HL-60 (cell line): ENCODE measurements around the gene GDAP1L1.
"Not testable (repeated sequence)": the region's sequence is repeated elsewhere in the genome, so short reads cannot be mapped to it uniquely, and the experiment has no call there.

Experiments
- DNase-seq, 2 experiments: peaks; one replicate each; pipeline ENCODE4 v3.0.0-alpha.2; 2010 to 2020; ENCODE audit warnings: low read depth in 1 of 2, low spot score in 1 of 2
- H3K27ac ChIP-seq: fragments of 250-450 bp; sonication (Bioruptor Pico); replicated peaks from 2 replicates; pipeline ENCODE4 v1.5.1; 2020; ENCODE audit warnings: mild to moderate bottlenecking, moderate library complexity
- H3K27me3 ChIP-seq: fragments of 250-450 bp; sonication (Bioruptor Pico); 2 replicates; pipeline ENCODE4 v1.5.1; 2021; ENCODE audit warnings: mild to moderate bottlenecking, moderate library complexity; ENCODE audit not compliant: insufficient read depth, poor library complexity, severe bottlenecking
- H3K4me3 ChIP-seq: replicated peaks from 2 replicates; pipeline ENCODE4 v1.5.1; 2011; ENCODE audit warnings: mild to moderate bottlenecking, control low read depth, low read length; ENCODE audit not compliant: insufficient read depth
- CTCF ChIP-seq: IDR thresholded peaks from one replicate; pipeline ENCODE4 v1.5.1; 2011; ENCODE audit warnings: low read length, control low read depth, inconsistent platforms; ENCODE audit not compliant: insufficient read depth
- GABPA ChIP-seq: IDR thresholded peaks from 2 replicates; pipeline ENCODE4 v1.6.1; 2012; ENCODE audit warnings: low read depth
- POLR2AphosphoS5 ChIP-seq: IDR thresholded peaks from 2 replicates; pipeline ENCODE4 v1.6.1; 2012; ENCODE audit warnings: low read depth
- REST ChIP-seq: IDR thresholded peaks from 2 replicates; pipeline ENCODE4 v1.6.1; 2012; ENCODE audit warnings: low read depth; ENCODE audit not compliant: insufficient replicate concordance
- SPI1 ChIP-seq: IDR thresholded peaks from 2 replicates; pipeline ENCODE4 v1.6.1; 2012; ENCODE audit warnings: low read depth, mild to moderate bottlenecking, borderline replicate concordance

Gene GDAP1L1

GRCh38 chr20:44231193-44231592 is 15.9 kb upstream of the GDAP1L1 start:
- Histone ChIP-seq H3K4me3 (no peak overlapping the region), H3K27ac (no peak overlapping the region), H3K27me3 (no peaks in the 10 kb centered on the region)
- DNase-seq, result no peak
- TF ChIP-seq CTCF, result no peak

- H3K27ac ChIP-seq, result no peak overlapping the region
- H3K27me3 ChIP-seq, result no peaks in the 10 kb centered on the region
- H3K4me3 ChIP-seq, result no peak overlapping the region
- DNase-seq, result no peak
- TF ChIP-seq POLR2AphosphoS5 (no peak), REST (no peak), GABPA (no peak), SPI1 (no peak), CTCF (no peak)
These were observed 15.2 kb upstream of the GDAP1L1 start for GRCh38 chr20:44231713-44232468.

GRCh38 chr20:44232469-44232856 is 14.6 kb upstream of the GDAP1L1 start:
- DNase-seq, H3K4me3 ChIP-seq, H3K27me3 ChIP-seq, H3K27ac ChIP-seq: not testable (repeated sequence)

GRCh38 chr20:44233436-44234016 is 13.6 kb upstream of the GDAP1L1 start:
- DNase-seq, result no peak
- no peak overlapping the region for H3K27ac ChIP-seq
- TF ChIP-seq CTCF (no peak), REST (no peak), GABPA (no peak), SPI1 (no peak), POLR2AphosphoS5 (no peak)
- H3K27me3 ChIP-seq, result no peaks in the 10 kb centered on the region
- H3K4me3 ChIP-seq, result no peak overlapping the region
